OCI-LY3 (cell line): Measurements from ENCODE around the gene VENTX.

ENCODE experiments used
- H2AFZ ChIP-seq: fragments of 200-600, 300-600 bp; shearing (Covaris generic); 2 replicates; pipeline ENCODE4 v1.6.0; 2014; ENCODE audit warnings: antibody characterized with exemption, low read depth, low read length
- H3K27ac ChIP-seq: fragments of 200-600, 300-600 bp; sonication (generic); 2 replicates; pipeline ENCODE4 v1.5.1; 2014; ENCODE audit warnings: mild to moderate bottlenecking, low read length, moderate library complexity, mixed read lengths
- H3K27me3 ChIP-seq: fragments of 200-600, 300-600 bp; sonication (generic); 2 replicates; pipeline ENCODE4 v1.6.1; 2014; ENCODE audit warnings: low read depth, low read length, mixed read lengths
- H3K36me3 ChIP-seq: fragments of 200-600, 300-600 bp; sonication (generic); replicated peaks from 2 replicates; pipeline ENCODE3; 2014; ENCODE audit warnings: low read depth, low read length, mixed read lengths
- H3K4me1 ChIP-seq: fragments of 300-600, 200-600 bp; sonication (generic); 2 replicates; pipeline ENCODE4 v1.6.1; 2014; ENCODE audit warnings: low read length, mixed read lengths
- H3K4me2 ChIP-seq: fragments of 200-600, 300-600 bp; sonication (generic); 2 replicates; pipeline ENCODE4 v1.6.1; 2014; ENCODE audit warnings: low read length, mixed read lengths
- H3K4me3 ChIP-seq: fragments of 300-600, 200-600 bp; sonication (generic); 2 replicates; pipeline ENCODE4 v1.5.1; 2014; ENCODE audit warnings: antibody characterized with exemption, mild to moderate bottlenecking, low read length, moderate library complexity
- H3K79me2 ChIP-seq: fragments of 300-600, 200-600 bp; shearing (Covaris generic); 2 replicates; pipeline ENCODE4 v1.6.1; 2014; ENCODE audit warnings: mild to moderate bottlenecking, low read length, mixed read lengths
- H3K9ac ChIP-seq: fragments of 300-600, 200-600 bp; shearing (Covaris generic); 2 replicates; pipeline ENCODE4 v1.6.0; 2014; ENCODE audit warnings: mild to moderate bottlenecking, low read length, moderate library complexity
- H3K9me3 ChIP-seq: fragments of 200-600, 300-600 bp; shearing (Covaris generic); 2 replicates; pipeline ENCODE4 v1.6.1; 2014; ENCODE audit warnings: low read length, mixed read lengths; ENCODE audit not compliant: insufficient read depth
- H4K20me1 ChIP-seq: fragments of 200-600, 300-600 bp; sonication (generic); 2 replicates; pipeline ENCODE4 v1.6.1; 2016; ENCODE audit warnings: low read length, mixed read lengths; ENCODE audit not compliant: insufficient read depth
- EZH2phosphoT487 ChIP-seq: fragments of 200-600 bp; shearing (Covaris generic); IDR thresholded peaks from 2 replicates; pipeline ENCODE4 v1.6.1; 2018; ENCODE audit warnings: antibody characterized with exemption, mixed run types, low read depth
- TF ChIP-seq, protein P1 (sequence below): fragments of 200-600, 300-600 bp; sonication (generic); IDR thresholded peaks from 2 replicates; pipeline ENCODE4 v1.5.1; 2014; ENCODE audit warnings: antibody characterized with exemption, low read length, low read depth

The VENTX gene

DNA sequence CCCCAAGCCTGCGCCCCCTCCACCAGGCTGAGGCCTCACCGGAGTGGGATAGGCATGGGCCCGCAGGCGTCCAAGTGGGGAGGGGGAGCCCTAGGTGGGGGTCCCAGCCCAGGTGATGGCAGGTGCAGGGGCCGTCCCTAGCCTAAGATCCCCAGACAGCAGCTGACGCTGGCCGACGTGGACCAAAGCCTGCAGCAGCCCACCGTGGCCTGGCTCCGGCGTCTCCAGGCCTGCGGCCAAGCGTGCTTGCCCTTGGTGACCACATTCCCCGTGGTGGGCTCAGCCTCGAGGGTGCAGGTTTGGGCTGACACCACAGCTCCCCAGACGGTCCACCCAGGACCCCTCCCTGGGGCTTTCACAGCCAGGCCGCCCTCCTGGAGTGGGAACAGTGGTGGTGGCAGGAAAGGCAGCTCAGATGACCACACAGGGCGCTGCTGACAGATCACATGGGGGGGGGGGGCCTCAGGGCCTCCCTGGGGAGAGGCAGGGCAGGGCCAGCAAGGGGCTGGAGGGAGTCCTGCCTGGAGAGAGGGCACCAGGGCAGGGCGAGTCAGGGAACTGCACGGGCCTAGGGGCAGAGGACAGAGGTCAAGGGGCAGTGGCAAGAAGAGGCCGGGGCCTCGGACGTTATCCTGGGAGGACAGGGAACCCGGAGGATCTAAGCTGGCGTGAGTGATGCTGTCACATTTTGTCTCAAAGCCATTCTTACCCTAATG is 39.8 kb downstream of the VENTX start:
- H3K79me2 ChIP-seq: peaks cover 25% of the 10 kb centered on the region
- H3K36me3 ChIP-seq: peaks cover 19% of the 10 kb centered on the region
- no peak overlapping the region for H3K9ac ChIP-seq
- no peaks in the 10 kb centered on the region for H3K9me3 ChIP-seq
- peaks cover 13% of the 10 kb centered on the region for H3K4me1 ChIP-seq
- no peak overlapping the region for H3K27ac ChIP-seq
- peak overlapping the region; percentile 99 for H3K4me2 ChIP-seq
- H3K4me3 ChIP-seq: peak overlapping the region; percentile 100; the same call in 1 of the 2 replicates
- no peaks in the 10 kb centered on the region for H3K27me3 ChIP-seq
- H2AFZ ChIP-seq: no peak overlapping the region
- peaks cover 6% of the 10 kb centered on the region for H4K20me1 ChIP-seq
- no peak for TF ChIP-seq EZH2phosphoT487

DNA sequence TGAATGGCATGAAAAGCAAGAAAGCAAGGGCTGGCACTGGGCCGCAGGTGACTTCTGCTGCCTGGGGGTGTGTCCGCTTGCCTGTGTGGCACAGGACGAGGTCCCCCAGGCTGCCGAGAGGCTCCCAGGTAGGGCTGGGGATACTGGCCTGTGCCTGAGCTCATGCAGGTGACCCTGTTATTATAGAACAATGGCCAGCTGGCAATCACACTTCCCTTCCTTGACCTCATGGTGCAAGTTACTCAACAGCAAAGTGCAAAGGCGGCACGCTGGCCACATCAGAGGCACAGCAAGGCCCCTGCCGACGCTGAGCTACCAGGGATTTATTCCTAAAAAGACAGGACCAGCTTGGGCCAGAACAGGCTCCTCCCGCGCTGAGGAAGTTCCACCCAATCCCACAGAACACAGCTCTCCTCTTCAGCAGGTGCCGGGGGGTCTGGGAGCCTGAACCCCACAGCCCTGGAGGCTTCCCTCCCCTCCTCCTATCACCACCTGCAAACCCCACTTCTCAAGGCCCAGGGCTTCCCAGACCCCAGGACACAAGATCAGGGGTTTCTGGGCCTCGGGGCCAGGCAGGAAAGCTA is 40.4 kb downstream of the VENTX start:
- Histone ChIP-seq H3K36me3 (peaks cover 16% of the 10 kb centered on the region), H3K4me2 (no peak overlapping the region), H3K27me3 (no peaks in the 10 kb centered on the region), H4K20me1 (peaks cover 6% of the 10 kb centered on the region), H3K9ac (no peak overlapping the region), H3K9me3 (no peaks in the 10 kb centered on the region), H3K4me3 (no peak overlapping the region), H3K27ac (no peak overlapping the region), H3K79me2 (peaks cover 25% of the 10 kb centered on the region), H2AFZ (no peak overlapping the region), H3K4me1 (peaks cover 13% of the 10 kb centered on the region)
- TF ChIP-seq, protein P1, sequence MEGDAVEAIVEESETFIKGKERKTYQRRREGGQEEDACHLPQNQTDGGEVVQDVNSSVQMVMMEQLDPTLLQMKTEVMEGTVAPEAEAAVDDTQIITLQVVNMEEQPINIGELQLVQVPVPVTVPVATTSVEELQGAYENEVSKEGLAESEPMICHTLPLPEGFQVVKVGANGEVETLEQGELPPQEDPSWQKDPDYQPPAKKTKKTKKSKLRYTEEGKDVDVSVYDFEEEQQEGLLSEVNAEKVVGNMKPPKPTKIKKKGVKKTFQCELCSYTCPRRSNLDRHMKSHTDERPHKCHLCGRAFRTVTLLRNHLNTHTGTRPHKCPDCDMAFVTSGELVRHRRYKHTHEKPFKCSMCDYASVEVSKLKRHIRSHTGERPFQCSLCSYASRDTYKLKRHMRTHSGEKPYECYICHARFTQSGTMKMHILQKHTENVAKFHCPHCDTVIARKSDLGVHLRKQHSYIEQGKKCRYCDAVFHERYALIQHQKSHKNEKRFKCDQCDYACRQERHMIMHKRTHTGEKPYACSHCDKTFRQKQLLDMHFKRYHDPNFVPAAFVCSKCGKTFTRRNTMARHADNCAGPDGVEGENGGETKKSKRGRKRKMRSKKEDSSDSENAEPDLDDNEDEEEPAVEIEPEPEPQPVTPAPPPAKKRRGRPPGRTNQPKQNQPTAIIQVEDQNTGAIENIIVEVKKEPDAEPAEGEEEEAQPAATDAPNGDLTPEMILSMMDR: no peak
- no peak for TF ChIP-seq EZH2phosphoT487

DNA sequence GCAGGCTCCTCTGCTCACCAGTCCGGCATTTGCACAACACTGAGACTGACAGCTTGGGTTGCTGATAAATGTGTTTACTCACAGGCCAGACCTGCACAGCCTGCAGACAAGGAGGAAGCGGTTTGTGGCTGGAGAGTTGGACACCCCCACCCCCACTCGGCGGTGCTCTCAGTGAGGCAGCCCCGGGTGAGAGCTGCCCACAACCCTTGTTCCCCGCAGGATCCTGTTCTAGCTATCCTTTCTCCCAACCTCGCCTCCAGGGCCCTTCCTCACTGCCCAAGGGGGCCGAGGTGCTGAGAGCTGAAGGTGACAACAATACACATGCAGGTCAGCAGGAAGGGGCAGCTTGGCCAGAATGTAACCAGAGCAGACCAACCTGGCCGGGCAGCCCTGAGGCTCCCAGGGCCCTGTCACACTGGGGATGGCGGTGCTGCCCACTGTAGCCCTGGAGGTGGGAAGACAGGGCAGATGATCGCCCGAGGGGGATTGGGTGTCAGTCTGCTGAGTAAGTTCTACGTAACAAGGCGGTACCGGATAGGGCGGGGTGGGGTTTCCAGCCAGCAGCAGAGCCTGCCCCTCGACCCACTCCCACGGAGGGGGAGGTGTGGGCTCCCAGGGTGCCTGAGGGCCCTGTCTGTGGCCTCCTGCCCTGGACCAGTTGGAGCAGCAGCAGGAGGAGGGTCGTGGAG is 41.1 kb downstream of the VENTX start:
- no peak overlapping the region for H3K4me3 ChIP-seq
- H3K79me2 ChIP-seq: peaks cover 25% of the 10 kb centered on the region
- H3K4me1 ChIP-seq: peaks cover 13% of the 10 kb centered on the region
- no peaks in the 10 kb centered on the region for H3K9me3 ChIP-seq
- H3K27ac ChIP-seq: no peak overlapping the region
- H3K9ac ChIP-seq: no peak overlapping the region
- TF ChIP-seq EZH2phosphoT487: no peak
- TF ChIP-seq, protein P1: no peak
- H4K20me1 ChIP-seq: peaks cover 6% of the 10 kb centered on the region
- H2AFZ ChIP-seq: no peak overlapping the region
- no peak overlapping the region for H3K4me2 ChIP-seq
- no peaks in the 10 kb centered on the region for H3K27me3 ChIP-seq
- H3K36me3 ChIP-seq: peaks cover 11% of the 10 kb centered on the region

DNA sequence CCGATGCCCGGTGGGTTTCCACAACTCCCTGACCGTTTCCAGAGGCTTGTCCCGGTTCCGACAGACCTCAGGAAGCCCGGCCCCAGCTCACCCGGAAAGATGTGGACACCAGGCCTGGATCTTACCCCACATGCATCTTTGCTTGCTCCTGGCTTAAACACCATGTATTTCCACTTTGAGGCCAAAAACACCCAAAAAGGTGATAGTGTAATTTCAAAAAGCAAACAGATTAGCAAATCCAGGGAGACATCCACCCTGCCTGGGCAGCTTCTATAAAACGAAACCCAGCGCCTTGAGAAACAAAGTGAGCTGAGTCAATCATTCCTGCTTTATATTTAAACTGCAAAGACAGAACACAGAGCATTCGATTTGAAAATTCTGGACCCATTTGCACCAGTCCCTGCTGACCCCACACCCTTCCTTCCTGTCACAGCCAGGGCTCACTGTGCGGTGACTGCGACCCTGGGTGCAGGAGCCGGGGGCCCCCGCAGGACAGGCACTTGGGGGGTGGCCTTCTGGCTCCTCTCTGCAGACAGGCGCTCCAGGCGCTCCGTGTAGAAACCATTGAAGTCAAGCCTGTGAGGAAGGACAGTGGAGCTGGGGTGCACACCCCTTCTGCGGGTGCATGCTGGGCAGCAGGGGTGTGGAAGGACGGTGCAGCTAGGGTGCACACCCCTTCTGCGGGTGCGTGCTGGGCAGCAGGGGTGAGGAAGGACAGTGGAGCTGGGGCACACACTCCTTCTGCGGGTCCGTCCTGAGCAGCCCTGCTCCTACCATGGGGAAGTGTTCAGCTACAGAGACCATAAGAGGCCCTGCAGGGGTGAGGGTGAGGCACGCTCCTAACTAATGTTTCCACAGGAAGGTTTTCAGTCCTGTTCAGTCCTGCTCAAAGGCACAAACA is 41.9 kb downstream of the VENTX start:
- Histone ChIP-seq H3K27me3 (no peaks in the 10 kb centered on the region), H2AFZ (no peak overlapping the region), H3K9me3 (no peaks in the 10 kb centered on the region), H3K4me1 (peaks cover 6% of the 10 kb centered on the region), H3K4me2 (no peak overlapping the region), H3K27ac (no peak overlapping the region), H3K79me2 (peaks cover 19% of the 10 kb centered on the region), H4K20me1 (peaks cover 2% of the 10 kb centered on the region; the same call in 1 of the 2 replicates), H3K36me3 (peaks cover 5% of the 10 kb centered on the region), H3K4me3 (no peak overlapping the region), H3K9ac (no peak overlapping the region)
- TF ChIP-seq, protein P1: no peak
- TF ChIP-seq EZH2phosphoT487: no peak
